IMR-90 (cell line): ENCODE measurements around the gene SLC35B2. TPM values are rescaled to one million over a fixed set of nuclear protein-coding genes. Genes with fewer than 3 reads are reported as not detected.
A peak's percentile ranks its signal among the peaks of the same experiment; 100 is the strongest.

ENCODE experiments used
- ATAC-seq: fragments of 200-7000 bp; cut with Tn5 transposase; 2 replicates; pipeline ENCODE4 v1.9.1; 2020; ENCODE audit warnings: low read depth, mild to moderate bottlenecking, moderate library complexity
- BruUV-seq: library from RNA; stranded (reverse); fragments of 400-500 nt; replicated peaks from 2 replicates; lab custom pipeline; 2021; lab: Mats Ljungman, UMichigan
- CTCF ChIA-PET: fragments of 300-600 bp; formaldehyde crosslinking; extraction: SDS; loops from one replicate; lab custom pipeline; 2021; ENCODE audit warnings: antibody characterized with exemption; lab: Yijun Ruan, JAX
- POLR2A ChIA-PET: fragments of 300-600 bp; sonication (Branson Sonifier 250); formaldehyde crosslinking; loops from one replicate; lab custom pipeline; 2022; ENCODE audit warnings: antibody characterized with exemption; ENCODE audit not compliant: unreplicated experiment; lab: Charles Lee
- DNase-seq: peaks from one replicate; pipeline ENCODE4 v3.0.0; 2013
- H2AFZ ChIP-seq: replicated peaks from 2 replicates; pipeline ENCODE3; 2013; ENCODE audit warnings: low read length, mild to moderate bottlenecking; ENCODE audit not compliant: poor library complexity
- H2AK5ac ChIP-seq: 2 replicates; pipeline ENCODE4 v1.6.1; 2013; ENCODE audit warnings: low read depth, low read length, inconsistent platforms
- H2AK9ac ChIP-seq: replicated peaks from 2 replicates; pipeline ENCODE3; 2013; ENCODE audit warnings: mild to moderate bottlenecking, low read depth, low read length, moderate library complexity; ENCODE audit not compliant: poor library complexity
- H2BK120ac ChIP-seq: 2 replicates; pipeline ENCODE4 v1.6.1; 2013; ENCODE audit warnings: low read depth, low read length, inconsistent platforms
- H2BK15ac ChIP-seq: 3 replicates; pipeline ENCODE4 v1.6.1; 2013; ENCODE audit warnings: low read depth, low read length, inconsistent platforms
- H2BK20ac ChIP-seq: 2 replicates; pipeline ENCODE4 v1.6.1; 2013; ENCODE audit warnings: low read depth, mild to moderate bottlenecking, inconsistent platforms, low read length, moderate library complexity
- H2BK5ac ChIP-seq: 2 replicates; pipeline ENCODE4 v1.6.1; 2013; ENCODE audit warnings: mild to moderate bottlenecking, low read depth, low read length, inconsistent platforms; ENCODE audit not compliant: poor library complexity, severe bottlenecking
- H3K14ac ChIP-seq: replicated peaks from 2 replicates; pipeline ENCODE4 v1.6.1; 2013; ENCODE audit warnings: low read depth, low read length, inconsistent platforms
- H3K18ac ChIP-seq: 2 replicates; pipeline ENCODE4 v1.6.1; 2013; ENCODE audit warnings: low read depth, low read length, control low read depth
- H3K23ac ChIP-seq: 2 replicates; pipeline ENCODE4 v1.6.1; 2013; ENCODE audit warnings: low read depth, low read length, inconsistent platforms
- H3K27ac ChIP-seq: 2 replicates; pipeline ENCODE4 v1.5.1; 2013; ENCODE audit warnings: mild to moderate bottlenecking, control low read depth, low read length; ENCODE audit not compliant: insufficient read depth
- H3K27me3 ChIP-seq: 2 replicates; pipeline ENCODE4 v1.6.1; 2013; ENCODE audit warnings: low read length; ENCODE audit not compliant: control insufficient read depth, insufficient read depth
- H3K36me3 ChIP-seq: 2 replicates; pipeline ENCODE4 v1.6.1; 2013; ENCODE audit warnings: low read length, mixed read lengths; ENCODE audit not compliant: control insufficient read depth, insufficient read depth
- H3K4ac ChIP-seq: 2 replicates; pipeline ENCODE4 v1.6.1; 2013; ENCODE audit warnings: low read depth, low read length, inconsistent platforms
- H3K4me1 ChIP-seq: 2 replicates; pipeline ENCODE4 v1.6.1; 2013; ENCODE audit warnings: low read length, mixed read lengths; ENCODE audit not compliant: control insufficient read depth, insufficient read depth
- H3K4me2 ChIP-seq: 2 replicates; pipeline ENCODE4 v1.6.1; 2013; ENCODE audit warnings: low read depth, mild to moderate bottlenecking, control low read depth, low read length, moderate library complexity
- H3K4me3 ChIP-seq: 2 replicates; pipeline ENCODE4 v1.5.1; 2013; ENCODE audit warnings: low read depth, mild to moderate bottlenecking, control low read depth, low read length, moderate library complexity; ENCODE audit not compliant: insufficient read depth
- H3K56ac ChIP-seq: 2 replicates; pipeline ENCODE4 v1.6.1; 2013; ENCODE audit warnings: low read length, inconsistent platforms; ENCODE audit not compliant: insufficient read depth; ENCODE audit errors: extremely low read depth
- H3K79me1 ChIP-seq, 2 experiments: 2 replicates each; pipeline ENCODE4 v1.6.1; 2013; ENCODE audit warnings: low read length in 2 of 2, inconsistent platforms in 1 of 2, low read depth in 1 of 2
- H3K9ac ChIP-seq: 2 replicates; pipeline ENCODE4 v1.6.1; 2013; ENCODE audit warnings: low read depth, low read length, control low read depth
- H3K9me1 ChIP-seq: 2 replicates; pipeline ENCODE4 v1.6.1; 2013; ENCODE audit warnings: low read length, inconsistent platforms; ENCODE audit not compliant: insufficient read depth
- H3K9me3 ChIP-seq: 2 replicates; pipeline ENCODE4 v1.6.1; 2013; ENCODE audit warnings: low read length; ENCODE audit not compliant: control insufficient read depth, insufficient read depth
- H4K20me1 ChIP-seq: 2 replicates; pipeline ENCODE4 v1.6.1; 2013; ENCODE audit warnings: low read length, inconsistent platforms; ENCODE audit not compliant: insufficient read depth
- H4K5ac ChIP-seq: 2 replicates; pipeline ENCODE4 v1.6.1; 2013; ENCODE audit warnings: mild to moderate bottlenecking, low read depth, low read length, control low read depth
- H4K8ac ChIP-seq, 2 experiments: 2 replicates each; pipeline ENCODE4 v1.6.1; 2013; ENCODE audit warnings: low read depth in 2 of 2, low read length in 2 of 2, control low read depth in 1 of 2, inconsistent platforms in 1 of 2
- H4K91ac ChIP-seq: 2 replicates; pipeline ENCODE4 v1.6.1; 2013; ENCODE audit warnings: low read depth, low read length, inconsistent platforms; ENCODE audit not compliant: insufficient read depth
- CEBPB ChIP-seq: IDR thresholded peaks from 2 replicates; pipeline ENCODE4 v1.6.1; 2012; ENCODE audit warnings: low read depth, low read length, improper control_type of control experiment
- CHD1 ChIP-seq: IDR thresholded peaks from 2 replicates; pipeline ENCODE4 v1.6.1; 2012; ENCODE audit warnings: low read depth, low read length, improper control_type of control experiment
- FOS ChIP-seq: fragments of 150-350 bp; IDR thresholded peaks from 2 replicates; pipeline ENCODE4 v1.6.1; 2016; ENCODE audit warnings: low read depth, low read length
- MAFK ChIP-seq: IDR thresholded peaks from 2 replicates; pipeline ENCODE4 v1.6.1; 2012; ENCODE audit warnings: low read depth, low read length, improper control_type of control experiment
- NFE2L2 ChIP-seq: fragments of 150-350 bp; IDR thresholded peaks from 2 replicates; pipeline ENCODE4 v1.6.1; 2016; ENCODE audit warnings: low read depth, mild to moderate bottlenecking, low read length
- RCOR1 ChIP-seq: IDR thresholded peaks from 2 replicates; pipeline ENCODE4 v1.6.1; 2012; ENCODE audit warnings: mild to moderate bottlenecking, low read length, improper control_type of control experiment; ENCODE audit not compliant: insufficient replicate concordance
- USF2 ChIP-seq: fragments of 150-350 bp; IDR thresholded peaks from 2 replicates; pipeline ENCODE4 v1.6.1; 2017; ENCODE audit warnings: mild to moderate bottlenecking, antibody characterized with exemption, low read length, low read depth
- WGBS, 2 experiments: methylation state at CpG; one replicate each; pipeline versions ENCODE4 v1.1.5 to v1.1.7; 2013; ENCODE audit warnings: missing lambda C conversion rate in 2 of 2; ENCODE audit not compliant: insufficient read length in 1 of 2; ENCODE audit errors: extremely low coverage in 2 of 2; 5-methylcytosine and 5-hydroxymethylcytosine counted together
- dilution Hi-C: fragments of 300-500 bp; cut with HindIII; formaldehyde crosslinking; loops from one replicate; pipeline ENCODE4 v1.14.3; 2018; ENCODE audit warnings: low sequenced_read_pairs; ENCODE audit not compliant: unreplicated experiment
- in situ Hi-C: fragments of 300-500 bp; cut with MboI; formaldehyde crosslinking; loops from 3 replicates; pipeline ENCODE4 v1.14.3; 2019; ENCODE audit warnings: low sequenced_read_pairs, inconsistent platforms, mixed read lengths
- intact Hi-C: fragments of 100-400 bp; cut with micrococcal nuclease; formaldehyde crosslinking; loops from 2 replicates; pipeline ENCODE4 v1.10.0; 2022
- polyA plus RNA-seq, 3 experiments: library from polyadenylated mRNA; depleted of rRNA; stranded (reverse); fragments of >200 nt; gene quantifications; 2 replicates each; pipeline ENCODE4 v1.2.3, GENCODE V29; 2012; ENCODE audit warnings: low replicate concordance in 1 of 3
- total RNA-seq: library from RNA; depleted of rRNA; stranded (reverse); fragments of >200 nt; gene quantifications from 2 replicates; pipeline ENCODE4 v1.2.3, GENCODE V29; 2012

Gene SLC35B2
- total and polyA plus RNA-seq, 2 of the 4 experiments (the other 2 are of a cell fraction): 51.4 to 89.9 TPM

GRCh38 chr6:44302856-44303255, 45.5 kb upstream of the SLC35B2 start:
- CTCF ChIA-PET: no interaction called here
- in situ Hi-C loops: no loop called here

More at GRCh38 chr6:44302856-44303255, 45.5 kb upstream of the SLC35B2 start:
- WGBS, 2 experiments: 57% methylated on average over 2 of the region's 12 CpGs; no CpG with 5 or more reads in 1 of the 2 experiments
- Histone ChIP-seq H2BK120ac (no peak overlapping the region), H3K4me1 (no peaks in the 10 kb centered on the region), H2BK5ac (no peak overlapping the region), H2AK5ac (no peak overlapping the region), H3K79me1 (0 out of 4 replicates have a peak, but pooled peaks cover 0 to 2% of the 10 kb centered on the region in 2 experiments), H3K4ac (no peak overlapping the region), H3K56ac (no peak overlapping the region), H4K20me1 (no peaks in the 10 kb centered on the region), H2BK20ac (no peak overlapping the region), H3K9me1 (no peaks in the 10 kb centered on the region), H4K5ac (no peak overlapping the region), H3K23ac (no peak overlapping the region), H3K18ac (no peak overlapping the region), H3K36me3 (peaks cover 65% of the 10 kb centered on the region), H4K8ac (no peak overlapping the region), H2AFZ (peak overlapping the region; percentile 32), H3K14ac (no peak overlapping the region), H4K91ac (no peak overlapping the region), H3K27ac (no peak overlapping the region), H2AK9ac (no peak overlapping the region), H3K9ac (no peak overlapping the region), H3K4me3 (no peak overlapping the region), H2BK15ac (no peak overlapping the region), H3K4me2 (no peak overlapping the region), H3K9me3 (no peaks in the 10 kb centered on the region), H3K27me3 (peaks cover 2% of the 10 kb centered on the region; the same call in 1 of the 2 replicates)
- DNase-seq (no peak), ATAC-seq (no peak)
- dilution Hi-C loops (no loop called here), intact Hi-C loops (no loop called here)
- no TSS peak for BruUV-seq
- POLR2A ChIA-PET: no interaction called here
- no peak for TF ChIP-seq CHD1
- no peak for TF ChIP-seq USF2
- TF ChIP-seq CEBPB: no peak
- no peak for TF ChIP-seq NFE2L2
- TF ChIP-seq RCOR1: no peak
- TF ChIP-seq FOS: no peak
- no peak for TF ChIP-seq MAFK
